NB4 (cell line): Measurements from ENCODE around the gene CROCC2.

ENCODE experiments used
- POLR2A ChIP-seq: IDR thresholded peaks from 2 replicates; pipeline ENCODE4 v1.6.1; 2011; ENCODE audit warnings: mild to moderate bottlenecking; ENCODE audit not compliant: insufficient read length; ENCODE audit errors: extremely low read depth
- TF ChIP-seq, protein P1 (sequence below): IDR thresholded peaks from one replicate; pipeline ENCODE4 v1.5.1; 2012; ENCODE audit warnings: low read depth, low read length
- TF ChIP-seq, protein P2 (sequence below): IDR thresholded peaks from 2 replicates; pipeline ENCODE4 v1.6.1; 2011; ENCODE audit warnings: low read depth, low read length

DNA sequence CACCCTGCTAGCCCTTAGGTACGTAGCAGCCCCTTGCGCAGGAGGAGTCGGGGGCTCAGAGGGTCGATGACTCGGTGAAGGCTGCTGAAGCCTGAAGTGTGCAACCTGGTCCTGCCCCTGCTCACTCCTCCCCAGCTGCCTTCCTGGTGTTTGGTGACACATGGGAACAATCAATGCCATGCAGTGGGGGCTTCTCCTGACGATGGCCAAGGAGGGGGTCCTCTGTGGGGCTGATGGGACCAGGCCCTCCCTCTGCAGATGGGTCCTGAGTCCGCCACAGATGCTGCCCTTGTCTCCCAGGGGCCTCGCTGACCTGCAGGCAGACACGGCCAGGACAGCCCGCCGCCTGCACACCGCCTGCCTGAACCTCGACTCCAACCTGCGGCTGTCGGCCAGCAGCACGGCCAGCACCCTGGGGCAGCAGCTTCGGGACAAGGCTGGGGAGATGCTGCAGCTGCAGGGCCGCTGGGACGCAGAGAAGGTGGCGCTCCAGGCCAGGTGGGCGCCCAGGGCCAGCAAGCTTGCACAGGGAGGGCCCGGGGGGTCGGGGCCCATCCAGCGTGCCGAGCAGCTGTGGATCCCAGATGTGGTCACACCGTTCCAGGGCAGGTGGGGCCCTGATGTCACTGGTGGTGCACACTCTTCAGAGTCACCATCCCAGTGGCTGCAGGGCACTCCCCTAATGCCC, 24.6 kb downstream of the CROCC2 start:
- TF ChIP-seq, protein P1, sequence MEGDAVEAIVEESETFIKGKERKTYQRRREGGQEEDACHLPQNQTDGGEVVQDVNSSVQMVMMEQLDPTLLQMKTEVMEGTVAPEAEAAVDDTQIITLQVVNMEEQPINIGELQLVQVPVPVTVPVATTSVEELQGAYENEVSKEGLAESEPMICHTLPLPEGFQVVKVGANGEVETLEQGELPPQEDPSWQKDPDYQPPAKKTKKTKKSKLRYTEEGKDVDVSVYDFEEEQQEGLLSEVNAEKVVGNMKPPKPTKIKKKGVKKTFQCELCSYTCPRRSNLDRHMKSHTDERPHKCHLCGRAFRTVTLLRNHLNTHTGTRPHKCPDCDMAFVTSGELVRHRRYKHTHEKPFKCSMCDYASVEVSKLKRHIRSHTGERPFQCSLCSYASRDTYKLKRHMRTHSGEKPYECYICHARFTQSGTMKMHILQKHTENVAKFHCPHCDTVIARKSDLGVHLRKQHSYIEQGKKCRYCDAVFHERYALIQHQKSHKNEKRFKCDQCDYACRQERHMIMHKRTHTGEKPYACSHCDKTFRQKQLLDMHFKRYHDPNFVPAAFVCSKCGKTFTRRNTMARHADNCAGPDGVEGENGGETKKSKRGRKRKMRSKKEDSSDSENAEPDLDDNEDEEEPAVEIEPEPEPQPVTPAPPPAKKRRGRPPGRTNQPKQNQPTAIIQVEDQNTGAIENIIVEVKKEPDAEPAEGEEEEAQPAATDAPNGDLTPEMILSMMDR: no peak
- no peak for TF ChIP-seq POLR2A
- TF ChIP-seq, protein P2, sequence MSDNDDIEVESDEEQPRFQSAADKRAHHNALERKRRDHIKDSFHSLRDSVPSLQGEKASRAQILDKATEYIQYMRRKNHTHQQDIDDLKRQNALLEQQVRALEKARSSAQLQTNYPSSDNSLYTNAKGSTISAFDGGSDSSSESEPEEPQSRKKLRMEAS: no peak
